PC-3 (cell line): ENCODE measurements around the gene MED17.

ENCODE experiments used
- CTCF ChIP-seq: fragments of 300-600 bp; sonication (generic); conservative IDR thresholded peaks from 2 replicates; pipeline ENCODE4 v1.5.1; 2017; ENCODE audit warnings: antibody characterized with exemption, low read depth, mild to moderate bottlenecking, low read length
- EZH2 ChIP-seq: fragments of 300-600 bp; sonication (generic); IDR thresholded peaks from one replicate; pipeline ENCODE4 v1.6.1; 2017; ENCODE audit warnings: antibody characterized with exemption, mild to moderate bottlenecking, low read length; ENCODE audit not compliant: unreplicated experiment

GRCh38 chr11:93804879-93805278 lies 20.8 kb downstream of the MED17 start:
- TF ChIP-seq CTCF (no peak), EZH2 (no peak)
